GM12874 (cell line): ENCODE data around the gene NBDY.

Experiments used
- TF ChIP-seq, protein P1 (sequence below): IDR thresholded peaks from 2 replicates; pipeline ENCODE4 v1.5.1; 2011; ENCODE audit warnings: low read depth, mild to moderate bottlenecking, control low read depth, low read length, moderate library complexity; ENCODE audit not compliant: insufficient read depth

NBDY gene

DNA sequence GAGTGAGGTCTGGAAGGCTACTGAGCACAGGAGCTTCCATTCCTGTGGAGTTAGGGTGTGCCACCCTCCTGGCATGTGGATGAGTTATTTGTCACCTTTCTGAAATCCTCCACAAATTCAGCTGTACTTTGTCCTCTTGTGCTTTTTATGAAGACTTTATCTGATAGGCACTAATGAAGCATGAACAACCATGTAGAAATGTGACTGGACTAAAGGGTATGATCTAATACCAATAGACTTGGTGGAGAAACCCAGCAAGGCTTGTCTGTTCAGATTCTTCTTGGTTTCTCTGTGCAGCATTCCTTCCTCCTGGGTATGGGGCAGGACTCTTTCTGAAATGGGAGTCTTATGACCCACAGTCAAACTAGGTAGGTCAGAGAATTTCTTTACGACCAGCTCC is 9.6 kb downstream of the NBDY start:
- TF ChIP-seq, protein P1, sequence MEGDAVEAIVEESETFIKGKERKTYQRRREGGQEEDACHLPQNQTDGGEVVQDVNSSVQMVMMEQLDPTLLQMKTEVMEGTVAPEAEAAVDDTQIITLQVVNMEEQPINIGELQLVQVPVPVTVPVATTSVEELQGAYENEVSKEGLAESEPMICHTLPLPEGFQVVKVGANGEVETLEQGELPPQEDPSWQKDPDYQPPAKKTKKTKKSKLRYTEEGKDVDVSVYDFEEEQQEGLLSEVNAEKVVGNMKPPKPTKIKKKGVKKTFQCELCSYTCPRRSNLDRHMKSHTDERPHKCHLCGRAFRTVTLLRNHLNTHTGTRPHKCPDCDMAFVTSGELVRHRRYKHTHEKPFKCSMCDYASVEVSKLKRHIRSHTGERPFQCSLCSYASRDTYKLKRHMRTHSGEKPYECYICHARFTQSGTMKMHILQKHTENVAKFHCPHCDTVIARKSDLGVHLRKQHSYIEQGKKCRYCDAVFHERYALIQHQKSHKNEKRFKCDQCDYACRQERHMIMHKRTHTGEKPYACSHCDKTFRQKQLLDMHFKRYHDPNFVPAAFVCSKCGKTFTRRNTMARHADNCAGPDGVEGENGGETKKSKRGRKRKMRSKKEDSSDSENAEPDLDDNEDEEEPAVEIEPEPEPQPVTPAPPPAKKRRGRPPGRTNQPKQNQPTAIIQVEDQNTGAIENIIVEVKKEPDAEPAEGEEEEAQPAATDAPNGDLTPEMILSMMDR, result no peak

DNA sequence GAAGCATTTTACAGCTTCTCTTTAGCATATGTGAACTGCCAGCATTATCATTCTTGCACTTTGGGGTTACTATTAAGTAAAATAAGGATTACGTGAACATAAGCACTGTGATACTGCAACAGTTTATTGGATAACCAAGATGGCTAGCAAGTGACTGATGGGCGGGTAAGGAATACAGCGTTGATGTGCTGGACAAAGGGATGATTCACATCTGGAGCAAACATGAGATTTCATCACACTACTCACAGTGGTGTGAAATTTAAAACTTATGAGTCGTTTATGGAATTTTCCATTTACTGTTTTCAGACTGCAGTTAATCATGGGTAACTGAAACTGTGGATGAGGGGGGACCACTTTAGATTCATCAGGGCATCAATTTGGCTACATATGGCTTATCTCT is 16.0 kb downstream of the NBDY start:
- TF ChIP-seq, protein P1, result no peak

- TF ChIP-seq, protein P1, result no peak
Measured at GRCh38 chrX:56746996-56747395, 18.0 kb downstream of the NBDY start.

DNA sequence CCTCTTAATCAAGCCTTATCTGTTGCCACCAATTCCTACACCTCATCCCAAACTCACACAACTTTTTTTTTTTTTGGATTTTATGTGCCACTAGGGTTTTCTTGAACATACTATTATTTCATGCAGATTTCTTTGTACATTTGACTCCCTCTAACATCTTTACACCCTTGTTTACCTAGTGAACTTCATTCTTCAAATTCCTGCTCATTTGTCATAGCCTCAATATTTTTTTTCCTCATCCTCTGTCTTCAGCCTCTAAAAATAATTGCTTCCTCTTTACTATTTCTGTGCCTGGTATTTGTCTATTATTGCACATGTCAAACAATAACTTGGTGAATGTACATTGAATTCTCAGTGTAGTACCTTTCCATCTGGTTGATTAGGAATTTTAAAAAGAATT is 22.0 kb downstream of the NBDY start:
- TF ChIP-seq, protein P1, result no peak

GRCh38 chrX:56757327-56757726 is 28.3 kb downstream of the NBDY start:
- TF ChIP-seq, protein P1, result no peak

DNA sequence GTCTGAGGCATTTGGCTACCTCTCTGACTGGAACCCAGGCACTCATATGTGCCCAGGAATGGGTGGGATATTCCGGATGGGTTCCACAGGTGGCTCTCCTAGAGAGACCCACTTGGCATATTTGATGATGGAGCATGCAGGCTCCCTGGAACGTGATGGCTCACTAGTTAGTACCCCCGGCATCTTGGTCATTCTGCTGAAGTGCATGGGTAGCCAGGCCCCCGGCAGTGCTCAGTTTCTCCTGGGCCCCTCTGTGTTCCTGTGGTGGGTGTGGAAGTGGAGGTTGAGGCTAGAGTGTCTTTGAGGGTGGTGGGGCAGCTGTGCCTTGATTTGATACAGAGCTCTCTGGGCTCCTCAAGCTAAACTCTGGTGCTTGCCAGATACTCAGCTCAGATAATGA is 29.4 kb downstream of the NBDY start:
- TF ChIP-seq, protein P1, result no peak

DNA sequence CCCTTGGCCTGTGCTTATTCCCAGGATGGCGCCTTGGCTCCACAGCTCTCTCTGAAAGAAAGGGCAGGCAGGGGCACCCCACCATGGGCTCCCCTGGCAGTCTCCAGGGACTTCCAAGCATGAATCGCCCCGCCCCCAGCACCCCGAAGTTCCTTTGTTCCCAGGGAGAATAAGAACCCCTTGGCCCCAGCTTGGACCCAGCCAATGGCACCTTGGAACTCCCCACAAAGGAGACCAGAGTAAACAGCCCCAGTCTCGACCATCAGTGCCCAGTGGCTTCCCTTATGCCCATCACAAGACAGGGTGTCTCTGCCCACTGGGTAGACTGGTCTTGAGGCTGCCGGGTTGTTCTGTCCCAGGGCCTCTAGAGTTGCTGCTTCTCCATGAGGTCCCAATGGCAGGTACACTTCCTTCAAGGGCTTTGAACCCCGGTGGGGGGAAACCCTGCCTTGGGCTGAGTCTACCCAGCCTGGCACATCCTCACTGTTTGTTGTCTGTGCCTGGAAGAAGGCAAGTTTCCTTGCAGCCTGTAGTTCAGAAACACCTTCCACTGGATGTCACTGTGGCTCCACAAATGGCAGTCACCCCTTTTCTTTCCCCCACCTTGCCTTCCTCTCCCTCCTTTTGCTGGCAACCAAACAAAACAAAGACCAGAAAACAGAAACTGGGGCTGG is 30.8 kb downstream of the NBDY start:
- TF ChIP-seq, protein P1, result no peak
